NCI-H748 (cell line): Measurements from ENCODE around the gene FNBP1.

Experiments used
- DNase-seq: peaks from one replicate; lab custom pipeline; 2025; ENCODE audit not compliant: unreplicated experiment; lab: John Stamatoyannopoulos, UW

FNBP1 gene

GRCh38 chr9:129863059-129863690, 179.8 kb downstream of the FNBP1 start:
- DNase-seq = no peak

GRCh38 chr9:129861447-129861827, 181.6 kb downstream of the FNBP1 start:
- no peak for DNase-seq

GRCh38 chr9:129860653-129861446, 182.1 kb downstream of the FNBP1 start:
- DNase-seq = no peak

- no peak for DNase-seq
Observed at GRCh38 chr9:129858167-129858962, 184.6 kb downstream of the FNBP1 start.

- DNase-seq = no peak
Observed at GRCh38 chr9:129857207-129857606, 185.8 kb downstream of the FNBP1 start.

- DNase-seq = no peak
Observed at GRCh38 chr9:129854588-129855110, 188.3 kb downstream of the FNBP1 start.

GRCh38 chr9:129853614-129854013, 189.4 kb downstream of the FNBP1 start:
- DNase-seq = no peak

GRCh38 chr9:129852579-129852978, 190.4 kb downstream of the FNBP1 start:
- DNase-seq = peak; percentile 28

GRCh38 chr9:129851821-129852220, 191.2 kb downstream of the FNBP1 start:
- DNase-seq = no peak

GRCh38 chr9:129850821-129851550, 192.0 kb downstream of the FNBP1 start:
- no peak for DNase-seq

GRCh38 chr9:129849901-129850300, 193.1 kb downstream of the FNBP1 start:
- DNase-seq = no peak

GRCh38 chr9:129848712-129849441, 194.1 kb downstream of the FNBP1 start:
- DNase-seq = no peak

- no peak for DNase-seq
Observed at GRCh38 chr9:129845373-129845772, 197.6 kb downstream of the FNBP1 start.

GRCh38 chr9:129841071-129841470, 201.9 kb downstream of the FNBP1 start:
- no peak for DNase-seq

- DNase-seq = peak; percentile 99
Observed at GRCh38 chr9:129840034-129840433, 203.0 kb downstream of the FNBP1 start.

- no peak for DNase-seq
Observed at GRCh38 chr9:129839324-129840023, 203.5 kb downstream of the FNBP1 start.

GRCh38 chr9:129838707-129839259, 204.2 kb downstream of the FNBP1 start:
- DNase-seq = no peak
